Right atrium auricular region (tissue), 2 donors: ENCODE data around the gene FUZ. TPM values are rescaled to one million over a fixed set of nuclear protein-coding genes. Genes with fewer than 3 reads are reported as not detected.

Source experiments
- DNase-seq: peaks from one replicate; pipeline ENCODE4 v3.0.0-alpha.2; 2019; ENCODE audit warnings: low spot score
- H3K27ac ChIP-seq, 2 donors: fragments of 200-600 bp; sonication (generic); 1 replicate in 1 of 2; 2 replicates in 1 of 2; pipeline ENCODE4 v1.5.1; 2016 to 2019
- H3K27me3 ChIP-seq, 2 donors: fragments of 200-600 bp; sonication (generic); one replicate each; pipeline versions ENCODE4 v1.5.1 to v1.6.0; 2017 to 2019
- H3K36me3 ChIP-seq: fragments of 200-600 bp; sonication (generic); one replicate; pipeline ENCODE4 v1.5.1; 2016
- H3K4me1 ChIP-seq, 2 donors: fragments of 200-600 bp; sonication (generic); one replicate each; pipeline versions ENCODE4 v1.5.1 to v1.6.0; 2017 to 2019
- H3K4me3 ChIP-seq, 2 donors: fragments of 200-600 bp; sonication (generic); 1 replicate in 1 of 2; 2 replicates in 1 of 2; pipeline ENCODE4 v1.5.1; 2017 to 2019; ENCODE audit warnings: mild to moderate bottlenecking in 1 of 2, moderate library complexity in 1 of 2
- H3K9me3 ChIP-seq, 2 donors: fragments of 200-600 bp; sonication (generic); one replicate each; pipeline ENCODE4 v1.5.1; 2019
- total RNA-seq, 2 donors: library from RNA; depleted of rRNA; stranded (reverse); fragments of >200 nt; gene quantifications; one replicate each; pipeline ENCODE4 v1.1.0, GENCODE V29; 2016
- TF ChIP-seq, protein P1 (sequence below), 2 donors: fragments of 200-600 bp; sonication (generic); IDR thresholded peaks; one replicate each; pipeline ENCODE4 v1.5.1; 2019; ENCODE audit warnings: antibody characterized with exemption in 2 of 2

Gene FUZ
- total RNA-seq, 2 donors from 2014 or later, result 18.5 to 22.5 TPM

DNA sequence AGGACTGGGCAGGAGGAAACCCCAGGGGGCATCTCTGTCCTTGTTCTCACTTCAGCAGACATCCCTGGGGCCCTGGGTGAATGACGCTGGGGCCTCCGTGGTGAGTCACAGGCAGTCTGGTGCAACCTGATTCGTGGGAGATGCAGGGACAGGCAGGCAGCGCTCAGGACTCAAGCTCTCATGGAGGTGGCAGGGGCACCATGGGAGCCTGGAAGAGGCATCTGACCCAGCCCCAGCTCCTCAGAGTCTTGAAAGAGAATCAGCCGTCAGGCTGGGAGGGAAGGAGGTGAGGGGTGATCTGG is 23.9 kb upstream of the FUZ start:
- TF ChIP-seq, protein P1, sequence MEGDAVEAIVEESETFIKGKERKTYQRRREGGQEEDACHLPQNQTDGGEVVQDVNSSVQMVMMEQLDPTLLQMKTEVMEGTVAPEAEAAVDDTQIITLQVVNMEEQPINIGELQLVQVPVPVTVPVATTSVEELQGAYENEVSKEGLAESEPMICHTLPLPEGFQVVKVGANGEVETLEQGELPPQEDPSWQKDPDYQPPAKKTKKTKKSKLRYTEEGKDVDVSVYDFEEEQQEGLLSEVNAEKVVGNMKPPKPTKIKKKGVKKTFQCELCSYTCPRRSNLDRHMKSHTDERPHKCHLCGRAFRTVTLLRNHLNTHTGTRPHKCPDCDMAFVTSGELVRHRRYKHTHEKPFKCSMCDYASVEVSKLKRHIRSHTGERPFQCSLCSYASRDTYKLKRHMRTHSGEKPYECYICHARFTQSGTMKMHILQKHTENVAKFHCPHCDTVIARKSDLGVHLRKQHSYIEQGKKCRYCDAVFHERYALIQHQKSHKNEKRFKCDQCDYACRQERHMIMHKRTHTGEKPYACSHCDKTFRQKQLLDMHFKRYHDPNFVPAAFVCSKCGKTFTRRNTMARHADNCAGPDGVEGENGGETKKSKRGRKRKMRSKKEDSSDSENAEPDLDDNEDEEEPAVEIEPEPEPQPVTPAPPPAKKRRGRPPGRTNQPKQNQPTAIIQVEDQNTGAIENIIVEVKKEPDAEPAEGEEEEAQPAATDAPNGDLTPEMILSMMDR (IDR thresholded peaks at IDR 0.05), result no peak

DNA sequence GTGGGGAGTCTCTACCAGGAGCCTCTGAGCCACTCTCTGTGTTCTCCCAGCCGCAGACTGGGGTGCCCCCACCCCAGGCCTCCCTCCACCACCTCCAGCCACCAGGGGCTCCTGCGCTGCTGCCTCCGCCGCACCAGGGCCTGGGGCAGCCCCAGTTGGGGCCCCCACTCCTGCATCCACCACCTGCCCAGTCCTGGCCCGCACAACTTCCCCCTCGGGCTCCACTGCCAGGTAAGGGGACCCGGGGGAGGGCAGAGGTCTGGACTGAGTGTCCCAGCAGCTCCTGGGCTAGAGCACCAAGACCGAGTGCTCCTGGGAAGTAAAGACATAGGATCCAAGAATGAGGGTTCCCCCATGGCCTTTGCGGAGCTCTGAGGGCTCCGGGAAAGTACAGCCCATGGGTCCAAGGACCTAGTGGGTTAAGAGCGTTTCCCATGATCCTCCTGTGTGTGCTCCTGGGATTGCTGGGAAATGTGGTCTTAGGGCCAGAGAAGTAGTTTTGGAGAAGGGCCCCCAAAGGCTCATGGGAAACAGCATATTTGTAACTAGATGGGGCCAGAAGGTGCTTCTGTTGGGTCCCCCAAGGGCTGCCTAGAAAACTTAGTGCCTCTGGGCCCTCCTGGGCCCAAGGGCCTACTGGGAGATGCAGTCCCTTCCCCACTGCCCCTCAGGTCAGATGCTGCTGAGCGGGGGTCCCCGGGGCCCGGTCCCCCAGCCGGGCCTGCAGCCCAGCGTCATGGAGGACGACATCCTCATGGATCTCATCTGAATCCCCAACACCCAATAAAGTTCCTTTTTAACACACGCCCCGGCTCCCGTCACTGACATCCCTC is 23.3 kb upstream of the FUZ start:
- no peak for DNase-seq
- Histone ChIP-seq H3K4me1 (no peaks in the 10 kb centered on the region), H3K27me3 (no peaks in the 10 kb centered on the region), H3K27ac (no peak overlapping the region), H3K4me3 (no peak overlapping the region), H3K9me3 (no peaks in the 10 kb centered on the region), H3K36me3 (peaks cover 54% of the 10 kb centered on the region)
- TF ChIP-seq, protein P1 (IDR thresholded peaks at IDR 0.05), result no peak

More for the DNA sequence above, 23.9 kb upstream of the FUZ start:
- Histone ChIP-seq H3K9me3 (no peaks in the 10 kb centered on the region), H3K36me3 (peaks cover 48% of the 10 kb centered on the region), H3K27ac (no peak overlapping the region), H3K4me3 (no peak overlapping the region), H3K4me1 (no peaks in the 10 kb centered on the region), H3K27me3 (no peaks in the 10 kb centered on the region)
- DNase-seq, result no peak

DNA sequence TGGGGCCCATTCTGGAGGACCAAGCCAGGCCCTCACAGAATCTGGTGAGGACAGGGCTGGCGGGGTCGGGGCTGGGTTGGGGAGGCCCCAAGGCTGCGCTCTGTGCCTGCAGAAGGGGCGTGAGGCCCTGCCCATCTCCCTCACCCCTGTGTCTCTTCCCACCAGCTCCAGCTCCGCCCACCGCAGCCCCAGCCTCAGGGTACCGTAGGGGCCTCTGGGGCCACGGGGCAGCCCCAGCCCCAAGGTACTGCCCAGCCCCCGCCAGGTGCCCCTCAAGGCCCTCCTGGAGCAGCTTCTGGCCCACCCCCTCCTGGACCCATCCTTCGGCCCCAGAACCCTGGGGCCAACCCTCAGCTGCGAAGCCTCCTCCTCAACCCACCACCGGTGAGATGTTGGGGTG is 22.5 kb upstream of the FUZ start:
- TF ChIP-seq, protein P1 (IDR thresholded peaks at IDR 0.05), result no peak
- H3K27ac ChIP-seq, result no peak overlapping the region
- H3K36me3 ChIP-seq, result peaks cover 62% of the 10 kb centered on the region
- no peaks in the 10 kb centered on the region for H3K4me1 ChIP-seq
- H3K4me3 ChIP-seq, result no peak overlapping the region
- DNase-seq, result no peak
- no peaks in the 10 kb centered on the region for H3K27me3 ChIP-seq
- no peaks in the 10 kb centered on the region for H3K9me3 ChIP-seq

DNA sequence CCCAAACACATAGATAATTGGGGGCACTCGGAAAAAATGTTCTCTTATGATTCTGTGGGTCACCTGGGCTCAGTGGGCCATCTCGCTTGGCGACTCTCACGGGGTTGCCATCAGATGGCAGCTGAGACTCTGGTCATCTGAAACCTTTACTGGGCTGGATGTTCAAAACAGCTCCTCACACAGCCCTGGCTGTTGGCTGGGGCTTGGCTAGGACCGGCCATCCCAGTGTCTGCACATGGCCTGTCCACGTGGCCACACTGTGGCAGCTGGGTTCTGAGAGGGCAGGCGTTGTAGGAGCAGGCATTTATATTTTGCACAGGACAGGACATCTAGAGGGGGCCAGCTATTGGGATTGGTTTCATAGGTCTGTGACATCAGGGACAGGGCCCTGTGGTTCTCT is 20.5 kb upstream of the FUZ start:
- Histone ChIP-seq H3K9me3 (no peaks in the 10 kb centered on the region), H3K27me3 (no peaks in the 10 kb centered on the region), H3K27ac (no peak overlapping the region), H3K4me1 (no peaks in the 10 kb centered on the region), H3K36me3 (peaks cover 77% of the 10 kb centered on the region), H3K4me3 (no peak overlapping the region)
- TF ChIP-seq, protein P1 (IDR thresholded peaks at IDR 0.05), result no peak
- DNase-seq, result no peak

DNA sequence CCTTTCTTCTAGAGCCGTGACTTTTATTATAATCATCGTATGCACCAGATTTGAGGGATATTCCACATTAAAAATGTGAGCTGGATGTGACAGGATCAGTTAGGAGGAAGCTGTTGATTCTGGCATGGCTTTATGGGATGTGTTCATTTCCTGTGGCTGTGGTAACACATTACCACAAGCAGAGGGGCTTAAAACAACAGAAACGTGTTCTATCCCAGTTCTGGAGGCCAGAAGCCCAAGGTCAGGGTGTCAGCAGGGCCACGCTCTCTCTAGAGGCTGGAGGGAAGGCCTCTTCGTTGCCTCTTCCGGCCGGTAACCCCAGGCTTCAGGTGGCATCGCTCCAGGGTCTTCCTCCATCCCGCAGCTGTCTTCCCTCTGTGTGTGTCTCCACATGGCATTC is 19.5 kb upstream of the FUZ start:
- no peak for DNase-seq
- Histone ChIP-seq H3K27ac (no peak overlapping the region), H3K36me3 (peaks cover 77% of the 10 kb centered on the region), H3K9me3 (no peaks in the 10 kb centered on the region), H3K4me1 (no peaks in the 10 kb centered on the region), H3K27me3 (no peaks in the 10 kb centered on the region), H3K4me3 (no peak overlapping the region)
- TF ChIP-seq, protein P1 (IDR thresholded peaks at IDR 0.05), result no peak

DNA sequence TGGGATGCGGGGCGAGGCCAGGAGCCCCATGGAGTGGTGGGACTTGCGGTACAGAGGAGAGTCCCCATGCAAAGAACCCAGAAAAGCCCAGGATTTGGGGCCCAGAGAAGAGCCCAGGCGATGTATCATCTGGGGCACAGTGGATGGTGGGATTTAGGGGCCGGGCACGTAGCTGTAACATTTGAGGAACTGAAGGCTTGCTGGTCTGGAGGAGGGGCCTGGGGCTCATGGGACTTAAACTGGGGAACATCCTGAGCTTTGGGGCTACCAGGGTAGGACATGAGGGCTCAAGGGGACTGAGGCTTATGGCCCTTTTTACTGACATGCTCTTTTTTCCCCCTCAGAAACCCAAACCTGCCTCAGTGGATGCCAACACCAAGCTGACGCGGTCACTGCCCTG is 18.5 kb upstream of the FUZ start:
- Histone ChIP-seq H3K27ac (no peak overlapping the region), H3K27me3 (no peaks in the 10 kb centered on the region), H3K36me3 (peaks cover 74% of the 10 kb centered on the region), H3K9me3 (no peaks in the 10 kb centered on the region), H3K4me3 (no peak overlapping the region), H3K4me1 (no peaks in the 10 kb centered on the region)
- DNase-seq, result no peak
- TF ChIP-seq, protein P1 (IDR thresholded peaks at IDR 0.05), result no peak
